ENCODE data around the gene PTTG1IP.

Gene PTTG1IP

DNA sequence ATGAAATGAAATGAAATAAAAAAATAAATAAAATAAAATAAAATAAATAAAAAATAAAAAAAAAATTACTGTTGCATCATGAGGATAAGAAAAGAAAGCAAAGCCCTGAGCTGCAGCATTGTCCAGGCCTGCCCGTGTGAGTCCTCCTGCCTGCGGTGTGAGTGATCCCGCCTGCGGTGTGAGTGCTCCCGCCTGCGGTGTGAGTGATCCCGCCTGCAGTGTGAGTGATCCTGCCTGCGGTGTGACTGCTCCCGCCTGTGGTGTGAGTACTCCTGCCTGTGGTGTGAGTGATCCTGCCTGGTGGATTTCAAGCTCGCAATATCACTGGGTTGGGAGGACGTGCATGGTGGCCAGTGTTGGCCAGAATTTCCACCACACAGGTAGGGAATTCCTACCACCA, 22.4 kb upstream of the PTTG1IP start:
- Histone ChIP-seq H3K9ac (ENCODE audit: low read depth, low read length) (no peak overlapping the region), H3K4me1 (ENCODE audit: insufficient read depth, low read length) (no peaks in the 10 kb centered on the region), H3K27me3 (ENCODE audit: insufficient read depth, low read length, poor library complexity) (no peaks in the 10 kb centered on the region), H3K79me2 (ENCODE audit: insufficient read depth, low read length) (no peaks in the 10 kb centered on the region), H3K9me3 (ENCODE audit: insufficient read depth, low read length, severe bottlenecking) (no peaks in the 10 kb centered on the region), H4K20me1 (ENCODE audit: insufficient read depth, low read length) (peaks cover 15% of the 10 kb centered on the region), H3K27ac (ENCODE audit: low read length) (no peak overlapping the region), H2AFZ (ENCODE audit: low read depth, low read length) (no peak overlapping the region), H3K4me3 (ENCODE audit: low read depth in 1 of 2, low read length in 2 of 2) (no peak overlapping the region), H3K36me3 (ENCODE audit: insufficient read depth, low read length) (peaks cover 68% of the 10 kb centered on the region), H3K4me2 (ENCODE audit: insufficient read depth, low read length) (no peak overlapping the region)
- ATAC-seq (ENCODE audit: insufficient read depth, low read depth), result no peak
- no peak for DNase-seq
- TF ChIP-seq EZH2 (IDR thresholded peaks at IDR 0.05; ENCODE audit: borderline replicate concordance, low read depth, low read length, severe bottlenecking), result no peak
- TF ChIP-seq, protein P1, sequence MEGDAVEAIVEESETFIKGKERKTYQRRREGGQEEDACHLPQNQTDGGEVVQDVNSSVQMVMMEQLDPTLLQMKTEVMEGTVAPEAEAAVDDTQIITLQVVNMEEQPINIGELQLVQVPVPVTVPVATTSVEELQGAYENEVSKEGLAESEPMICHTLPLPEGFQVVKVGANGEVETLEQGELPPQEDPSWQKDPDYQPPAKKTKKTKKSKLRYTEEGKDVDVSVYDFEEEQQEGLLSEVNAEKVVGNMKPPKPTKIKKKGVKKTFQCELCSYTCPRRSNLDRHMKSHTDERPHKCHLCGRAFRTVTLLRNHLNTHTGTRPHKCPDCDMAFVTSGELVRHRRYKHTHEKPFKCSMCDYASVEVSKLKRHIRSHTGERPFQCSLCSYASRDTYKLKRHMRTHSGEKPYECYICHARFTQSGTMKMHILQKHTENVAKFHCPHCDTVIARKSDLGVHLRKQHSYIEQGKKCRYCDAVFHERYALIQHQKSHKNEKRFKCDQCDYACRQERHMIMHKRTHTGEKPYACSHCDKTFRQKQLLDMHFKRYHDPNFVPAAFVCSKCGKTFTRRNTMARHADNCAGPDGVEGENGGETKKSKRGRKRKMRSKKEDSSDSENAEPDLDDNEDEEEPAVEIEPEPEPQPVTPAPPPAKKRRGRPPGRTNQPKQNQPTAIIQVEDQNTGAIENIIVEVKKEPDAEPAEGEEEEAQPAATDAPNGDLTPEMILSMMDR (IDR thresholded peaks at IDR 0.05; ENCODE audit: borderline replicate concordance, extremely low read depth, low read length, poor library complexity, severe bottlenecking), result no peak

DNA sequence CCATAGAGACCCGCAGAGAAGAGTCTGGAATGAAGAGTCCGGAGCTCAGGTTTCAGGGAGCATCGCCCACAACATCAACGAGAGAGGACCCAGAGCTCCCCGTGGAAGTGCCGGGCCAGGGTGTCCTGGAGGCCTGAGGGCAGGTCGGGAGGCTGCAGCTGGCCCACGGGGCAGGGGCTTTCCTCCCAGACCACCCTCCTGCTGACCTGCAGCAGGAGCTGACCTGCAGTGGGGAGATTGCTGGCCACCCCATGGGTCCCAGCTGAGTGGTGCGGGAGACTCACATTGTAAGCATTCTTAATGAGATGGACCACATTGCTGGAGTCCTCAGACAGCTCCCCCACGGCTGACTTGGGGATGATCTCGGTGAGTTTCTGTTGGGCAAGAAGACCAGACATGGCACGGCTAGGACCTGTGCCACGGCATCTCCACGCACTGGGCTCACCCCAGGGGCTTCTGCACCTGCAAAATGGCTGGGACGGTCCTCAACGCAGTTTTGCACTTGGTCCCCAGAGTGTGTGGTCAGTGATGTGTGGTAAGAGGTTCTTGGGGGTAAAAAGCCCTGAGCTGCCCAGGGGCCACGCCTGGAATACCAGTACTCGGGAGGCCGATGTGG, 21.3 kb upstream of the PTTG1IP start:
- Histone ChIP-seq H3K27ac (ENCODE audit: low read length) (no peak overlapping the region), H3K9ac (ENCODE audit: low read depth, low read length) (no peak overlapping the region), H3K4me3 (ENCODE audit: low read depth in 1 of 2, low read length in 2 of 2) (no peak overlapping the region), H3K36me3 (ENCODE audit: insufficient read depth, low read length) (peaks cover 67% of the 10 kb centered on the region), H3K79me2 (ENCODE audit: insufficient read depth, low read length) (no peaks in the 10 kb centered on the region), H4K20me1 (ENCODE audit: insufficient read depth, low read length) (peaks cover 20% of the 10 kb centered on the region), H3K9me3 (ENCODE audit: insufficient read depth, low read length, severe bottlenecking) (no peaks in the 10 kb centered on the region), H2AFZ (ENCODE audit: low read depth, low read length) (no peak overlapping the region), H3K27me3 (ENCODE audit: insufficient read depth, low read length, poor library complexity) (no peaks in the 10 kb centered on the region), H3K4me1 (ENCODE audit: insufficient read depth, low read length) (no peaks in the 10 kb centered on the region), H3K4me2 (ENCODE audit: insufficient read depth, low read length) (no peak overlapping the region)
- DNase-seq, result no peak
- no peak for ATAC-seq (ENCODE audit: insufficient read depth, low read depth)
- no peak for TF ChIP-seq EZH2 (IDR thresholded peaks at IDR 0.05; ENCODE audit: borderline replicate concordance, low read depth, low read length, severe bottlenecking)
- TF ChIP-seq, protein P1 (IDR thresholded peaks at IDR 0.05; ENCODE audit: borderline replicate concordance, extremely low read depth, low read length, poor library complexity, severe bottlenecking), result no peak

DNA sequence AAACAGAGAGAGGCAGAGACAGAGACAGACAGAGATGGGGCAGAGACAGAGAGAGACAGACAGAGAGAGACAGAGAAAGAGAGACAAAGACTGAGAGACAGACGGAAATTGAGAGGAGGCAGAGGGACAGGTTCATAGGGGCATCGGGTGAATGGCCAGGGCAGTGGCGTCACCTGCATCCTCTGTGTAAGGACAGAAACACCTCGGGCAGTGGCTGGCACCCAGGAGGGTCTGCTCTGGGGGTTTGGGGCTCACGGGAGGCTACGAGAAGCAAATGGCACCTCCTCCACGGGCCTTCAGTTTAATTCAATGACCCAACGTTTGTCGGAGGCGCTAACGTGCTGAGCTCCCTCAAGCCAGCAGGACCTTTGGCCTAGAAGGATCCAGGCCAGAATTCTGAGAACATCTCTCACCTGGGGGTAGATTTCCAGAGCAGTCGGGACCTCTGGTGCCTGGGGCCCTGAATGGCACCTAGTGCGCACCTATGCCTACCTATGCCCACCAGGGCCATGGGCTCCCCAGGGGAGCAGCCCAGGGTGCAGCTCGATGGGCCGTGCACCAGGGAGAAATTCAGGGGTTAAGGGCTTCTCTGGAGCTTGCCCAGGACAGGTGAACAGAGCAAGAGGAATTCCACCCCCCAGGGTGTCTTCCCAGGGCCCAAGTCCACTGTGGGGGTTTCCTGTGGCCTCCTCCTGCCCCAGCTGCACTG, 20.6 kb upstream of the PTTG1IP start:
- Histone ChIP-seq H3K79me2 (ENCODE audit: insufficient read depth, low read length) (no peaks in the 10 kb centered on the region), H3K4me2 (ENCODE audit: insufficient read depth, low read length) (no peak overlapping the region), H3K27me3 (ENCODE audit: insufficient read depth, low read length, poor library complexity) (no peaks in the 10 kb centered on the region), H3K36me3 (ENCODE audit: insufficient read depth, low read length) (peaks cover 65% of the 10 kb centered on the region), H3K9me3 (ENCODE audit: insufficient read depth, low read length, severe bottlenecking) (no peaks in the 10 kb centered on the region), H4K20me1 (ENCODE audit: insufficient read depth, low read length) (peaks cover 17% of the 10 kb centered on the region), H3K9ac (ENCODE audit: low read depth, low read length) (no peak overlapping the region), H3K4me1 (ENCODE audit: insufficient read depth, low read length) (no peaks in the 10 kb centered on the region), H3K4me3 (ENCODE audit: low read depth in 1 of 2, low read length in 2 of 2) (no peak overlapping the region), H3K27ac (ENCODE audit: low read length) (no peak overlapping the region), H2AFZ (ENCODE audit: low read depth, low read length) (no peak overlapping the region)
- ATAC-seq (ENCODE audit: insufficient read depth, low read depth), result no peak
- DNase-seq, result no peak
- TF ChIP-seq, protein P1 (IDR thresholded peaks at IDR 0.05; ENCODE audit: borderline replicate concordance, extremely low read depth, low read length, poor library complexity, severe bottlenecking), result no peak
- TF ChIP-seq EZH2 (IDR thresholded peaks at IDR 0.05; ENCODE audit: borderline replicate concordance, low read depth, low read length, severe bottlenecking), result no peak
